Retinal pigment epithelial cell (primary cell): ENCODE results near the gene PTPRN2.

Experiments used
- DNase-seq: peaks from one replicate; pipeline ENCODE4 v3.0.0-alpha.2; 2010; ENCODE audit warnings: low read depth
- H3K4me3 ChIP-seq: 2 replicates; pipeline ENCODE4 v1.5.1; 2011; ENCODE audit warnings: mild to moderate bottlenecking, low read length, control low read depth, moderate library complexity
- TF ChIP-seq, protein P1 (sequence below): conservative IDR thresholded peaks from 2 replicates; pipeline ENCODE4 v1.5.1; 2011; ENCODE audit warnings: low read depth, low read length, control low read depth, inconsistent platforms

PTPRN2 gene

DNA sequence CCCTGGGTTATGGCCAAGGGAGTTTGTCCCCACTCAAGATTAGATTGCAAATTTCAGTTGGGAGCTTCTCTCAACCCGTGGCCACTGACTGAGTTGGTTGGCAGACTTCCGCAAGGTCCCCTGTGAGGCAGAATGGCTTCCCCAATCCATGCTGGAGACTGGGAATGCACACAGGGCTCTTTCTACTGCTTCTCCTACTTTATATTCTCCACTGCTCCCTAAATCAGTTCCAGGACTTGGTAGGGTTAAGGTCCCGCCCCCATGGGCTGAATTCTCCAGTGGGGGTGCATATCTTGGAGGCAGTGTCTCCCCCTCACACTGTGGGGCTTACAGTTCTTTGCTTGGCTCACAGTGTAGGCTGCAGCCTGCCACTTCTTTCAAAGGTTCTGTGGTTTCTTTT, 404.2 kb downstream of the PTPRN2 start:
- DNase-seq = no peak
- TF ChIP-seq, protein P1, sequence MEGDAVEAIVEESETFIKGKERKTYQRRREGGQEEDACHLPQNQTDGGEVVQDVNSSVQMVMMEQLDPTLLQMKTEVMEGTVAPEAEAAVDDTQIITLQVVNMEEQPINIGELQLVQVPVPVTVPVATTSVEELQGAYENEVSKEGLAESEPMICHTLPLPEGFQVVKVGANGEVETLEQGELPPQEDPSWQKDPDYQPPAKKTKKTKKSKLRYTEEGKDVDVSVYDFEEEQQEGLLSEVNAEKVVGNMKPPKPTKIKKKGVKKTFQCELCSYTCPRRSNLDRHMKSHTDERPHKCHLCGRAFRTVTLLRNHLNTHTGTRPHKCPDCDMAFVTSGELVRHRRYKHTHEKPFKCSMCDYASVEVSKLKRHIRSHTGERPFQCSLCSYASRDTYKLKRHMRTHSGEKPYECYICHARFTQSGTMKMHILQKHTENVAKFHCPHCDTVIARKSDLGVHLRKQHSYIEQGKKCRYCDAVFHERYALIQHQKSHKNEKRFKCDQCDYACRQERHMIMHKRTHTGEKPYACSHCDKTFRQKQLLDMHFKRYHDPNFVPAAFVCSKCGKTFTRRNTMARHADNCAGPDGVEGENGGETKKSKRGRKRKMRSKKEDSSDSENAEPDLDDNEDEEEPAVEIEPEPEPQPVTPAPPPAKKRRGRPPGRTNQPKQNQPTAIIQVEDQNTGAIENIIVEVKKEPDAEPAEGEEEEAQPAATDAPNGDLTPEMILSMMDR = no peak
- H3K4me3 ChIP-seq = no peak overlapping the region

DNA sequence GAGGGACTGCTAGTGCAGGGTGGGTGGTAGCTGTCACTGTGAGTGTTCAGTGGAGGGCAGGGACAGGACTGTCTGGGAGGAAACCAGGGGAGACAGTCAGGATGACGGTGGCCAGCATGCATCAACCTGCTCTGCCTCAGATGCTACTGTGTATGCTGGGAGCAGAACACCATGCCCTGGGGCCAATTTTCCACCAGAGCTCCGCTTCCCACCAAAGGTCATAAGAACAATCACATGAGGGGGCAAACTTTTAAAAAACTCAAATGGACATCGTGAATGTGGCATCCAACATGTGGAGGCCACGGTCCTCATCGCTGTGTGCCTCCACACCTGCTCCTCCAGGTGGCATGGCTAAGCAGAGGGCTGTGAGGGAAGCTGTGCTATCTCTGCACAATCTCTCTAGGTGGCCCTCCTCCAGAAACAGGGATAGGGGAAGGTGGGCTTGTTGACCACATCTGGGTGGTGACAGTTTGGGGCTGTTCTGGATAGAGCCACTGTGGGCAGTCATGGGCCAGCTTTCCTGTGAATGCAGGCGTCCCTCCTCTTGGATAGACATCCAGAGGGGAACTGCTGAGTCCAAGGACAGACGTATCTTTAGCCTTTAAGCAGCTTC, 411.0 kb downstream of the PTPRN2 start:
- no peak for DNase-seq
- no peak overlapping the region for H3K4me3 ChIP-seq
- TF ChIP-seq, protein P1 = no peak

DNA sequence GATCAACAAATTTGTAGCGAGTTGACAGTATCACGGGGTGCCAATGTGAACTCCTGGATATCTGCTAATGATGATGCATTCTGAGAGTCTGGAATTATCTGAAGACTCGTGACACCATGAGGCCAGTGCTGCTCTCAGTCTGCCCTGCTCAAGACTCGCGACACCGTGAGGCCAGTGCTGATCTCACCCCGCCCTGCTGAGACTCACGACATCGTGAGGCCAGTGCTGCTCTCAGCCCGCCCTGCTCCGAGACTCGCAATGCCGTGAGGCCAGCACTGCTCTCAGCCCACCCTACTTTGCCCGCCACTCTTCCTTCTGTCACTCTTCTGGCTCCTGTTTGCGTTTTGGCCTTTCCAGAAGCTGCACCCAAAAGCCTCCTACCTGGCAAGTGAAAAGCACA, 411.8 kb downstream of the PTPRN2 start:
- DNase-seq = no peak
- TF ChIP-seq, protein P1 = no peak
- H3K4me3 ChIP-seq = no peak overlapping the region

DNA sequence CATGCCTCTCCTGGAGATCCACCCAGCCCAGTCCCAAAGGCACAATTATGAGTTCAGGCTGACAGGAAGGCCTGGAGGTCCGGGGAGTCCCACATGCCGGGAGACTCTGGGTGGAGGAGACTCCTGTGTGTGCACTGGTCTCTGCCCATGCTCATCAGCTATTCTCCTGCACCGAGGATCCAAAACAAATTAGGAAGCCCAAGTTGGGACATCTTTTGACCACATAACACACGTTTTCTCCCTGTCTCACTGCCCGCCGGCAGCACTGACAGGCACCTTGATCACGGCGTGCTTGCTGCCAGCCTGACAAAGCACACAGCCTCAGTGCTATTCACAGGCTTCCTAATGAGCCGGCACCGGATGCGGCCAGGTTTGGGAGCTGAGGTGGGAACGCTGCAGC, 412.7 kb downstream of the PTPRN2 start:
- H3K4me3 ChIP-seq = no peak overlapping the region
- TF ChIP-seq, protein P1 = no peak
- DNase-seq = no peak

DNA sequence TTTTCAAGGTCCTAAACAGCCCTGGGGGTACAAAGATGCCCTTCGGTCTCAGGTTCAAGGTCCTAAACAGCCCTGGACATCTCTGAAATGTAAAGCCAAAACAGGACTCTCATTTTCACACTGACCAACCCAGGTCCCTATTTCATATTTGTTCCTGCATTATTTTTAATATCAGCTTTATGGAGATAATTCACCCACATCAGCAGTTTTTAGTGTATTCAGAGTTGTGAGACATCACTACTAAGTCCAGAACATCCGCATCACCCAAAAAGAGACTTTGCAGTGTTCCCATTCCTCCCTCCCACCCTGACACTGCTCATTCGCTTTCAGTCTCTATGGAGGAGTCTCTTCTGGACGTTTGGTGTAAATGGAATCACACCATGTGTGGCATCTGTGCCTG, 420.2 kb downstream of the PTPRN2 start:
- no peak for DNase-seq
- TF ChIP-seq, protein P1 = no peak
- no peak overlapping the region for H3K4me3 ChIP-seq

DNA sequence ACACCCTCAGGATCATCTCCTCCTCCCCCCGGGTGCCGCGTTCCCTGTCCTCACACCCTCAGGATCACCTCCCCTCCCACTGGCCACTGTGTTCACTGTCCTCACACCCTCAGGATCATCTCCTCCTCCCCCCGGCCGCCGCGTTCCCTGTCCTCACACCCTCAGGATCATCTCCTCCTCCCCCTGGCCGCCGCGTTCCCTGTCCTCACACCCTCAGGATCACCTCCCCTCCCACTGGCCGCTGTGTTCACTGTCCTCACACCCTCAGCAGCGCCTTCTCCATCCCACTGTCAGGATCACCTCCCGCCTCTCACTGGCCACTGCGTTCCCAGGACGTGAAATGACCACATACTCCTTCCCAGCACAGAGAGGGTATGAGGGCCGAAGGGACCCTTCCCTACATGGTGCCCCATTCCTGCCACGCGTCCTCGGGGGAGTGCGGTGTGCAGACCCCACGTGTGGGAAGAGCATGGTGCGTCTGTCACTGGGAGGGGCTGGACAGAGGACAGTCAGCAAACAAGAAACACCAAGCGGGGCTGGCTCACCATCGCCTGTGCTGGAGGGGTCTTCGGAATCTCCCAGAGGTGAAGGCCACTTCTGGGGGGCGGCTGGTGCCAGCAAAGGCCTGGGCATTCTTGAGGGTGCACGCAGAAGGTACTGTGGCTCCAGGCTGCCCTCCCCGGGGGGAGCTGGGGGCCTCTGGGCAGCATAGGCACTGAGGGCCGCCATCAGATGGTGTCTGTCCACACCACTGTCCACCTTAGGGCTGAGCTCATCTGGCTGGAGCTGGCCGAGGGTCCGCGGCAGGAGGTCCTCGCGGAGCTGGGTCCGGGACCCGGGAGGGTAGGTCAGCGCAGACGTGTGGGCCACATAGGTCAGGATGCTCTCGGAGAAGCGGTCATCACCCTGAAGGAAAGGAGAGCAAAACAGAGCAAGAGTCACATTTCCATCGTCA, 421.0 kb downstream of the PTPRN2 start:
- TF ChIP-seq, protein P1 = no peak
- DNase-seq = no peak
- no peak overlapping the region for H3K4me3 ChIP-seq
